Stimulated activated CD4-positive, alpha-beta T cell treated with anti-CD3 and anti-CD28 coated beads, TNF-alpha, amount 100 ng/mL, for 48 hours (primary cell): ENCODE results near the gene BTBD9.
"Not testable (repeated sequence)": the region's sequence is repeated elsewhere in the genome, so short reads cannot be mapped to it uniquely, and the experiment has no call there.

Experiments used
- DNase-seq, 3 donors: peaks; one replicate each; pipeline ENCODE4 v3.0.0-alpha.2; 2020; ENCODE audit warnings: low read depth in 3 of 3

The BTBD9 gene

GRCh38 chr6:38649744-38650143, 10.0 kb upstream of the BTBD9 start:
- DNase-seq = no peak

DNA sequence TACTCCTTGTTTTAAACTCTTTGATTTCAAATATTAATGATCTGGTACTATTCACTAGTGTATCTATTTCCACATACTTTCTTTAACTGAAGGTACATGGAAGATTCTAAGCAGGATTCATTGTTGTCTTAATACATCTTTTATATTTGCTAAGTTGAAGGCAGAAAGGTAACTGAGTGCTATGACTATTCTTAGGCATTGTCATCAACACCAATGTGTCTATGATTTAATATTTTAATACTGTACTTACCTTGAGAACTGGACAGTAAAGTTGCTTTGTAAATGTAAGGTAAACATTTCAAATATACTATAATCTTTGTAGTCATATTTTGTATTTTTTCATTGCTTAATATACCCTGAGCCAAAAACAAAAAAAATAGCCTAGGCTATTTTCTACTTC, 8.9 kb upstream of the BTBD9 start:
- DNase-seq = no peak

GRCh38 chr6:38646166-38646878, 6.6 kb upstream of the BTBD9 start:
- no peak for DNase-seq

DNA sequence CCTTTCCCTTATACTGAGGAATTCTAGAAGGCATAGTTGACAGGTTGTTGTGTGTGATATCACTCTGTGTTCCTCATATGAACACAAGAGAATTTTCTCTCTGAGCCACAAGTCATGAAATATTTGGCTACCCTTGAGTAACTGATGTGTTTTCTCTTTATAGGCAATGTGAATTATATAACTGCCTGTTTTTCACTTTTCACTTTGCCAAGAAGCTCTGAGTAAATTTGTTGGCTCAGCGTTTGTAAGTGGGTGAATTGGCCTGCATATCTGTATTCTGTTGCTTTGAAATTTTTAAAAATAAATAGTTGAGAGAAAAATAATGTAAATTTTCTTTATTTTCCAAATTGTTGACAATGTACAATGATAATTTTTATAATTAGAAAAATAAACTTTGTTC, 5.2 kb upstream of the BTBD9 start:
- no peak for DNase-seq

DNA sequence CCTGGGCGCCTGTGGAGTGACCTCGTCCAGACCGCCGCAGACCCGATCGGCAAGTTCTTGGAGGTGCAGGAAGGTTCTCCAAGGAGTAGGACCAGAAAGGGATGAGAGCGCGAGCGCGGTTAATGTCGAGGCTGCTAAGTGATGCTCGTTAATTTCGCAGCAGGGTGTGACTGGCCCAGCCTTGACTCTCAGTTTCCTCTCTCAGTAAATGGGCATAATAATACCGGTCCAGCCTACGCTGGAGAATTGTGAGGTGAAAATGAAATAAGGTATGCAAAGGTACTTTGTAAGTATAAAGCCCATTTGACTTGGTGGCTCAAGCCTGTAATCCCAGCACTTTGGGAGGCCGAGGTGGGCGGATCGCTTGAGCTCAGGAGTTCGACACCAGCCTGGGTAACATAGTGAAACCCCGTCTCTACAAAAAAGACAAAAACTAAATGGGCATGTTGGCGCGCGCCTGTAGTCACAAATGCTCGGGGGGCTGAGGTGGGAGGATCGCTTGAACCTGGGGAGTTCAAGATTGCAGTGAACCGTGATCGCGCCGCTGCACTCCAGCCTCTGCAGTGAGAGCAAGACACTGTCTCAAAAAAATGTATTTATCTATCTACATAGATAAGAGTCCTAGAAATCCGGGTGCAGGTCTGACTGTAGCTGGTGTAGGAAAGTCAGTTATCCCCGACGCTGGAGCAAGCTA, 634 bp upstream of the BTBD9 start:
- DNase-seq = no peak

- peak; percentile 14 to 47 (median 35) for DNase-seq
These were observed 710 bp downstream of the BTBD9 start for GRCh38 chr6:38638941-38639497.

GRCh38 chr6:38637756-38638155, 2.0 kb downstream of the BTBD9 start:
- no peak for DNase-seq

DNA sequence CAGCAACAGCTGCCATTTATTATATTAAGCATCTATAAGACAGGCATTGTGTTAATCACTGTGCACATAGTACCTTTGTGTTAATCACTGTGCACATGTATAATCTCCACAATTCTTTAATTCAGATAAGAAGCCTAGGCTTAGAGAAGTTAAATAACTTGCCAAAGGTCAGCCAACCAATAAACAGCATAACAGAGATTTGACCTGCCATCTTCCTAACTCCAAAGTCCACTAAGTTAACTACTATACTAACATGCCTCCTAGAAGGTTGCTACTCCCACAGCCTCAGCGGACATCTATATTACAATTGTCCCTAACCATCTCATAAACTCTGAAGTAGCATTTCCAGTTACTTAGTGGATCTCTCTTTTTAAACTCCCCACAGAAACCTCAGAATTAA, 3.7 kb downstream of the BTBD9 start:
- no peak for DNase-seq

DNA sequence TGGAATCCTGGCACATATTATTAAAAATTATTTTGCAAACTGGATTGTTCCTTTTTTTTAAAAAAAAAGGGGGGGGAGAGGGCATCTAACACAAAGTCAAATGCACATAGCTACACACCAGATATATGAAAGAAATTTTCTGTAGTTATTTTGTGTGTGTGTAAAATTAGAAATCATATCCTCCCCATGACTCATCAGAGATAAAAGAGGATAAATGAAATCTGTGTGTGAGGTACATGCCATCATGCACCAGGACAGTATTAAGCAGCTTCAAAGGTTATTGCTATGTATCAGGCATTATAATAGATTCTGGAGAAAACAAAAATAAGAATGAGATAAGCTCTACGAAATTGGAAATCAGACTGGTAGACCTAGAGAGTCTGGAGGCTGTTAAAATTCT, 5.2 kb downstream of the BTBD9 start:
- DNase-seq = no peak

DNA sequence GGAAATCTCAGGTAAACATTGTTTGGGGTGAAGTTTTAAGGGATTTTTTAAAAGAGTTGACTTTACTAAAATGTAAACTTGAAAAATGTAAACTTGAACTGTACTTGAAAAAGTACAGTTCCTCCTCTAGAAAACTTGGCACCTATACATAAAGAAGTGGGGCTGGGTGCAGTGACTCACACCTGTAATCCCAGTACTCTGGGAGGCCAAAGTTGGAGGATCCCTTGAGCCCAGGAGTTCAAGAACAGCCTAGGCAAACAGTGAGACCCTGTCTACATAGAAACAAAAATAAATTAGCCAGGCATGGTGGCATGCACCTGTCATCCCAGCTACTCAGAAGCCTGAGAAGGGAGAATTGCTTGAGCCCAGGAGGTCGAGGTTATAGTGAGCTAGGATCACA, 7.2 kb downstream of the BTBD9 start:
- no peak for DNase-seq

- no peak for DNase-seq
These were observed 8.4 kb downstream of the BTBD9 start for GRCh38 chr6:38631186-38631783.

DNA sequence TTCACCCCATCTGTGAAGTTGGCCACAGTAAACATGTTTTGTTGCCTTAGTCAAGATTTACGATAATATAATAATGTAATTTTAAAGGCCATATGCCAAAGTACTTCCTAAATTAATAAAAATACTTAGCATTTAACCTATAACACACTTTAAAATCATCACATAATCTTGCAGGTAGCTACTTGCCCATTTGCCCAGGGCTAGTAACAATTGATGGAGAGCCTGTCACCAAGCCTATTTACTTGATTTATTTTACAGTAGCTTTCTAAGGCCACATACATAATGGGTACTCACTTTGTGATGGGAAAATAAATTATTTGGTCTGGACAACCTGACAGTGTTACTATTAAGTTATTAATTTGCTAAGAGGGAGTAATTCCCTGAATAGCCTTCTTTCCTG, 14.5 kb downstream of the BTBD9 start:
- DNase-seq = no peak

- DNase-seq = not testable (repeated sequence)
These were observed 20.4 kb downstream of the BTBD9 start for GRCh38 chr6:38619342-38619741.

DNA sequence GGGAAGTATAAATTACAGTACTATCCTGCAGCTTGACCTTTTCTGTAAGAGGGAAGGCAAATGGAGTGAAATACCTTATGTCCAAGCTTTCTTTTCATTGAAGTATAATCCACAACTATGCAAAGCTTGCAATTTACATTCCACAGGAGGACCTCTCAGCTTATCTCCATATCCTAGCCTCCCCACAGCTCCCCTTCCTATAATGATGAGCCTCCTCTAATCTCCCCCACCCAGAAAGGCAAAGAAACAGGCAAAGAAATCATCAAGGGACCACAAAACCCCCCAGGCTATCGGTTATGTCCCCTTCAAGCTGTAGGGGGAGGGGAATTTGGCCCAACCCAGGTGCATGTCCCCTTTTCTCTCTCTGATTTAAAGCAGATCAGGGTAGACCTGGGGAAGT, 21.4 kb downstream of the BTBD9 start:
- not testable (repeated sequence) for DNase-seq

- DNase-seq = no peak
These were observed 21.9 kb downstream of the BTBD9 start for GRCh38 chr6:38617856-38618255.

- DNase-seq = no peak
These were observed 27.4 kb downstream of the BTBD9 start for GRCh38 chr6:38612143-38612965.

- no peak for DNase-seq
These were observed 29.6 kb downstream of the BTBD9 start for GRCh38 chr6:38610050-38610625.

DNA sequence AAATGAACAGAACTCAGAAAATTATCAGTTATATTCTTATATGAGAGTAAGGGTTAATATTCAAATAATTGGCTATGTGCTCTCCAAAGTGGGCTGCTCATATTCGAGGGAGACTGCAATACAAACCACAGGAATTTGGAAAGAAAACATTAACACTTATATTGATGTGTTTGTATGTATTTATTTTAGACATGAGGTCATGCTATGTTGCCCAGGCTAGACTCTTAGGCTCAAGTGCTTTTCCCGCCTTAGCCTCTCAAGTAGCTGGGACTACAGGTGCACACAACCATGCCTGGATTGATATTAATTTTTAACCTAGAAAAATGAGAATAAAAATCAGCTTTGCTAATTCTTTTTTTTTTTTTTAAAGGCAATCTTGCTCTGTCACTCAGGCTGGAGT, 35.0 kb downstream of the BTBD9 start:
- no peak for DNase-seq

GRCh38 chr6:38603966-38604365, 35.8 kb downstream of the BTBD9 start:
- DNase-seq = no peak

DNA sequence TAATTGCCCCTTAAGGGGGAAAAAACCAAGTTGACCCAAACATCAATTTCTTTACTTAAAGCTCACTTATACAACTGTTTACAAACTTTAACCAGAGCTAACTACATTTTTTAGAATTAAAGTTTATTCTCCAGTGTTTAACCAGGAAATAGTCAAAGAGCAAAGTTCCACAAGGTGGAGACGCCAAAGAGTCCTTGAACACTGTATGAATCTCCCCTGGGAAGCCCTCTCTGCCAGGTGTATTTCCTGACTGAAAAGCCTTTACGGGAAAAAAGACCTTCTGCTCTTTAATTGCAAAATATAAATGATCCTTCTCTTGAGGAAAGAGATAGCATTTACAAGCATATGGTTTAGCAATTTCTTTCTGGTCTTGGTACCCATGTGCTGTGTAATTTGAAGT, 36.2 kb downstream of the BTBD9 start:
- no peak for DNase-seq

- no peak for DNase-seq
These were observed 39.7 kb downstream of the BTBD9 start for GRCh38 chr6:38599966-38600550.
